Measurements from ENCODE around the gene CAGE1. TPM values are rescaled to one million over a fixed set of nuclear protein-coding genes. Genes with fewer than 3 reads are reported as not detected.
A peak's percentile ranks its signal among the peaks of the same experiment; 100 is the strongest.

The CAGE1 gene
- not detected for total RNA-seq

GRCh38 chr6:7389451-7390225, at the start of gene CAGE1, which contains the start of gene RIOK1:
Gene CAGE1 (minus strand): TSS chr6:7389742. CDS start chr6:7387173, 2,569 bp downstream.
Gene RIOK1 (plus strand): TSS chr6:7389808. CDS start chr6:7390003, 195 bp downstream.
- DNase-seq (ENCODE audit: low spot score in 2 of 2) = peak; percentile 91 to 92

GRCh38 chr6:7439228-7439627, 49.7 kb upstream of the CAGE1 start:
- DNase-seq (ENCODE audit: low spot score in 2 of 2) = no peak
- Histone ChIP-seq H3K27ac (no peak overlapping the region), H3K36me3 (no peaks in the 10 kb centered on the region), H3K9me3 (no peaks in the 10 kb centered on the region), H3K4me1 (no peaks in the 10 kb centered on the region), H3K4me3 (no peak overlapping the region), H3K27me3 (peaks cover 0 to 3% of the 10 kb centered on the region in 2 donors)
- TF ChIP-seq EP300 (IDR thresholded peaks at IDR 0.05) (no peak), CTCF (IDR thresholded peaks at IDR 0.05) (no peak), POLR2A (IDR thresholded peaks at IDR 0.05) (no peak)
- 85 to 95% methylated on average over 3 of the region's 3 CpGs for WGBS, 2 donors

More at GRCh38 chr6:7389451-7390225, at the start of gene CAGE1, which contains the start of gene RIOK1:
- peak within 1 kb of the TSS; percentile 62 to 93 (median 70) for H3K4me3 ChIP-seq
- TF ChIP-seq POLR2A (IDR thresholded peaks at IDR 0.05) (peak; percentile 39 to 72), CTCF (IDR thresholded peaks at IDR 0.05) (peak in 2 of 5 experiments; percentile 13 to 21), EP300 (IDR thresholded peaks at IDR 0.05) (peak; percentile 35 to 86)
- 0 to 1% methylated on average over 27 to 30 of the region's 62 CpGs for WGBS, 2 donors
- H3K27ac ChIP-seq = peak within 1 kb of the TSS; percentile 69 to 97 (median 90)
- no peaks in the 10 kb centered on the region for H3K27me3 ChIP-seq
- peaks cover 0 to 17% (median 0%) of the 10 kb centered on the region in 3 donors for H3K36me3 ChIP-seq
- peaks cover 0 to 32% (median 16%) of the 10 kb centered on the region in 4 donors for H3K4me1 ChIP-seq
- H3K9me3 ChIP-seq = no peaks in the 10 kb centered on the region

GRCh38 chr6:7438011-7438410, 48.5 kb upstream of the CAGE1 start:
- Histone ChIP-seq H3K4me1 (no peaks in the 10 kb centered on the region), H3K27ac (no peak overlapping the region), H3K27me3 (peaks cover 0 to 3% of the 10 kb centered on the region in 2 donors), H3K9me3 (no peaks in the 10 kb centered on the region), H3K4me3 (no peak overlapping the region), H3K36me3 (no peaks in the 10 kb centered on the region)
- DNase-seq (ENCODE audit: low spot score in 2 of 2) = no peak
- TF ChIP-seq POLR2A (IDR thresholded peaks at IDR 0.05) = no peak
- TF ChIP-seq EP300 (IDR thresholded peaks at IDR 0.05) = no peak
- no peak for TF ChIP-seq CTCF (IDR thresholded peaks at IDR 0.05)
- WGBS, 2 donors = 96 to 98% methylated on average over 3 of the region's 3 CpGs

- no peaks in the 10 kb centered on the region for H3K36me3 ChIP-seq
- H3K4me3 ChIP-seq = no peak overlapping the region
- no peaks in the 10 kb centered on the region for H3K9me3 ChIP-seq
- TF ChIP-seq EP300 (IDR thresholded peaks at IDR 0.05) (no peak), POLR2A (IDR thresholded peaks at IDR 0.05) (no peak), CTCF (IDR thresholded peaks at IDR 0.05) (no peak)
- DNase-seq (ENCODE audit: low spot score in 2 of 2) = no peak
- H3K27ac ChIP-seq = no peak overlapping the region
- H3K4me1 ChIP-seq = peaks cover 0 to 4% (median 0%) of the 10 kb centered on the region in 4 donors
- H3K27me3 ChIP-seq = peaks cover 0 to 3% of the 10 kb centered on the region in 2 donors
- 77 to 84% methylated on average over 1 of the region's 1 CpG for WGBS, 2 donors
Observed at GRCh38 chr6:7434672-7435071, 45.1 kb upstream of the CAGE1 start.

- 72 to 83% methylated on average over 5 of the region's 5 CpGs for WGBS, 2 donors
- peaks cover 0 to 4% (median 0%) of the 10 kb centered on the region in 4 donors for H3K4me1 ChIP-seq
- no peak for DNase-seq (ENCODE audit: low spot score in 2 of 2)
- TF ChIP-seq EP300 (IDR thresholded peaks at IDR 0.05) (no peak), POLR2A (IDR thresholded peaks at IDR 0.05) (no peak), CTCF (IDR thresholded peaks at IDR 0.05) (no peak)
- peaks cover 0 to 3% of the 10 kb centered on the region in 2 donors for H3K27me3 ChIP-seq
- no peak overlapping the region for H3K27ac ChIP-seq
- H3K4me3 ChIP-seq = no peak overlapping the region
- H3K36me3 ChIP-seq = no peaks in the 10 kb centered on the region
- H3K9me3 ChIP-seq = no peaks in the 10 kb centered on the region
Observed at GRCh38 chr6:7433121-7433617, 43.6 kb upstream of the CAGE1 start.

Measured in tibial nerve (tissue), 4 donors.